OCI-M2 (cell line): ENCODE results near the gene ADIPOR2.

Experiments
- DNase-seq: peaks from one replicate; lab custom pipeline; 2025; ENCODE audit not compliant: unreplicated experiment; lab: John Stamatoyannopoulos, UW

ADIPOR2 gene

GRCh38 chr12:1827826-1828805, 137.2 kb downstream of the ADIPOR2 start:
- DNase-seq = no peak

DNA sequence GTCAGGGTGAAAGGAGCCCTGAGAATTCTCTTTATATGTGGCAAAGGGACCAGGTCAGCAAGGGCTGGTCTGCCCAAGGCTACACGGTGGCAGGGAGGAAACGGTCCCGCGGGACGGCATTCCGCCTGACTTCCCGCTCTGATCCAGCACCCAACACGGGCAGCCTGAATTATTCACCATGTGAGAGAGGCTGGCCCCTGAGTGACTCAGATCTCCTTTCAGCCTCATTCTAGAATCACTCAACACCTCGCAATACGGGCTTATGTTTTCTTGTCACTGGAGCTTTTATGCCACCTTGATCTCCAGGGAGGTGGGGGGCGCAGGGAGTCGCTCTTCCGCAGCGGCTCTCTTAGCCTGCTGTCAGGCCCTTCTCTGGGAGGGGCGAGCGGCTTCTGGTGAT, 138.0 kb downstream of the ADIPOR2 start:
- DNase-seq = no peak

GRCh38 chr12:1829306-1829900, 138.5 kb downstream of the ADIPOR2 start:
- DNase-seq = no peak

GRCh38 chr12:1830401-1830845, 139.6 kb downstream of the ADIPOR2 start:
- no peak for DNase-seq

DNA sequence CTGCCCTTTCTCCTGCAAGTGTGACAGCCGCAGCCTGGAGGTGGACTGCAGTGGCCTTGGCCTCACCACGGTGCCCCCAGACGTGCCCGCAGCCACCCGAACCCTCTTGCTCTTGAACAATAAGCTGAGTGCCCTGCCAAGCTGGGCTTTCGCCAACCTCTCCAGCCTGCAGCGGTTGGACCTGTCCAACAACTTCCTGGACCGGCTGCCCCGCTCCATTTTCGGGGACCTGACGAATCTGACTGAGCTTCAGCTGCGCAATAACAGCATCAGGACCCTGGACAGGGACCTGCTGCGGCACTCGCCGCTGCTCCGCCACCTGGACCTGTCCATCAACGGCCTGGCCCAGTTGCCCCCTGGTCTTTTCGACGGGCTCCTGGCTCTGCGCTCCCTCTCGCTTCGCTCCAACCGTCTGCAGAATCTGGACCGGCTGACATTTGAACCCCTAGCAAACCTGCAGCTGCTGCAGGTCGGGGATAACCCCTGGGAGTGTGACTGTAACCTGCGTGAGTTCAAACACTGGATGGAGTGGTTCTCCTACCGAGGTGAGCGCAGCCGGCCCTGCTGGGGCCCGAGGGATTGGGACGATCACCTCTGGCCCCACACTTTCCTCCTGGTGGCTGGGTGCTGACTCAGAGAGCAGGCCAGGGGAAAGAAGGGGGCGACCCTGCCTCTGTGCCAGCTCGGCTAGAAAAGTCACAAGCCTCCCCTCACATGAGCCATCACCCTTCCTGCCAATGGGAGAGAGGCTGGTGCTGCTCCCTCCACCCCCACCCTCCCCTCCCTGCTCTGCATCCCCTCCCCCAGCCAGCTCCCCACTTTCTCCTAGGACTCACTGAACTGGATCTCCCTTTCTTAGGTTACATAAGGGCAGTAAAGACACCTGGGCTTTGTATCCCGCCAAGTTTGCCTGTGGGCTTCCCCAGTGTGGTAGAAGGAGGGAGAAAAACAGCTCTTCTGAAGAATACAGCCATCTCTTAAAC, 140.4 kb downstream of the ADIPOR2 start:
- DNase-seq = no peak

GRCh38 chr12:1832801-1833595, 142.1 kb downstream of the ADIPOR2 start:
- no peak for DNase-seq

DNA sequence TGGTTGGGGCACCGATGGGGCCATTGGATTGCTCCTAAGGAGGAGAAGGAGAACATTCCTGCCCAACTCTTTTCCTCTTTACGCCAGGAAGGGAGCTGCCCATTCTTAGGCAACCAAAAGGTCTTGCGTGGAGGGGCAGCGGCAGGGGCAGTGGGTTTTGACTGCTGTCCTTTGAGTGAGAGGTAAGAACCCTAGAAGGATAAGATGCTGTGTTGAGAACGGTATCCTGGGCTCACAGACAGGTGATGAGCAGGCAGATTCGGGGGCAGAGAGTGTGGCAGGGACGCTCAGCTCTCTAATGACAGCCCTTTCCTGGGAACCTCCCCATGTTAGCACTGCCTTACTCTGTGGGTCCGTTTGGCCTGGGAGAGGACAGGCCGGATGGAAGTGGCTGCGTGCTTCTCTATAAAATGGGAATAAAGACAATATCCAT, 142.7 kb downstream of the ADIPOR2 start:
- no peak for DNase-seq

GRCh38 chr12:1834186-1834925, 143.5 kb downstream of the ADIPOR2 start:
- no peak for DNase-seq

DNA sequence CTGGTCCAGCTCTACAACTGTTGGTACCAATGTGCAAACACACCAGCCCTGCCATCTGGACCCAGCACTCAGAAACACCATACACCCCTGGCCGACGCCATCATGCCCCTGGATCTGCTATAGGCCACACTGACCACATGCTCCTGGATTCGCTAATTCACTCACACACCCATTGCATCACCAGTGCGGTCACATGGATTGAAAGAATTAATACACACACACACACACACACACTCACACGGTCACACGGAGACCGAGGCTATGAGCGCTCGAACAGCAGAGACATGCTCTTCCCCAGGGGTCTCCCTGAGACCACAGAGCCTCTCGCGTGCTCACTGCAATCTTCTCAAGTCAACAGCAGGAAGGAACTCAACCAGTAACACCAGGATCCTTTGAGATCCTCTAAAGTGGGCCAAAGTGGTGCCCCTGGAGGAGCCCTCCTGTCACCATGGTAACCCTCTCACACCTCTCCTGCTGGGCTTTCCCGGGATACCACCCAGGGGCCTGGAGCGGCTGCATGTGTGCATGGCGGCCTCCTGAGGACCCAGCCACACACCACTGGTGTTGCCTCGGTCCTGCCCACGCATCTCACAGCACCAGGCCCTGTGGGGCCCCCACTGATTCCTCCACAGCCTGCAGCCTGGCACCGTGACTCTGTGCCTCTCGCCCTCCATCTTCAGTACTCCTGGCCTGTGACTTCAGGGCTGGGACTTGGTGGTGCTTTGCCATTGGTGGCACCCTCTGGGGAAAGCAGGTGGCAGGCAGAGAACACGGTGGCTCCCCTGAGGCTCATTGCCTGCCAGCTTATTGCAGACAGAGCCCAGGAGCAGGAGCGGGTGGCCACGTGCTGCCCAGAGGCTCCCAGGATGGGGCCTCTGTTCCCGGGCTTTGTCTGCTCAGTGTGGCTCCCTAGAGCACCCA, 144.6 kb downstream of the ADIPOR2 start:
- no peak for DNase-seq

GRCh38 chr12:1836241-1836803, 145.5 kb downstream of the ADIPOR2 start:
- DNase-seq = no peak

- DNase-seq = no peak
Measured at GRCh38 chr12:1836854-1837421, 146.1 kb downstream of the ADIPOR2 start.

- no peak for DNase-seq
Measured at GRCh38 chr12:1837541-1838204, 146.8 kb downstream of the ADIPOR2 start.
